Measurements from ENCODE around the gene DLL4.

DNA sequence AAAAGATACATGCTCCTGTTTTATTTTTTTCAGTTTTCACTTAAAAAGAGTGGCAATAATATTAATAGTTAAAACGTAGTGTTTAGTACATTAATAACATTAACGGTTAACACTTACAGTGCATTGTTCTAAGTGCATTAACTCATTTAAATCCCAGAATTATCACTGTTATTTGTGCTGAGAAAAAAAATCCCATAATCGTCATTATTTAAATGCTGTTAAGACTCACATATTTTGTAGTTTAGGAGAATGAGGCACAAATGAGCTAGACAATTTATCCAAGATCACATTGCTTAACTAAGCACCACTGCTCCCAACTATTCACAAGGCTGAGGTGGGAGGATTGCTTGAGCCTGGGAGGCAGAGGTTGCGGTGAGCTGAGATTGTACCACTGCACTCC, 59.0 kb downstream of the DLL4 start:
- TF ChIP-seq, protein P1, sequence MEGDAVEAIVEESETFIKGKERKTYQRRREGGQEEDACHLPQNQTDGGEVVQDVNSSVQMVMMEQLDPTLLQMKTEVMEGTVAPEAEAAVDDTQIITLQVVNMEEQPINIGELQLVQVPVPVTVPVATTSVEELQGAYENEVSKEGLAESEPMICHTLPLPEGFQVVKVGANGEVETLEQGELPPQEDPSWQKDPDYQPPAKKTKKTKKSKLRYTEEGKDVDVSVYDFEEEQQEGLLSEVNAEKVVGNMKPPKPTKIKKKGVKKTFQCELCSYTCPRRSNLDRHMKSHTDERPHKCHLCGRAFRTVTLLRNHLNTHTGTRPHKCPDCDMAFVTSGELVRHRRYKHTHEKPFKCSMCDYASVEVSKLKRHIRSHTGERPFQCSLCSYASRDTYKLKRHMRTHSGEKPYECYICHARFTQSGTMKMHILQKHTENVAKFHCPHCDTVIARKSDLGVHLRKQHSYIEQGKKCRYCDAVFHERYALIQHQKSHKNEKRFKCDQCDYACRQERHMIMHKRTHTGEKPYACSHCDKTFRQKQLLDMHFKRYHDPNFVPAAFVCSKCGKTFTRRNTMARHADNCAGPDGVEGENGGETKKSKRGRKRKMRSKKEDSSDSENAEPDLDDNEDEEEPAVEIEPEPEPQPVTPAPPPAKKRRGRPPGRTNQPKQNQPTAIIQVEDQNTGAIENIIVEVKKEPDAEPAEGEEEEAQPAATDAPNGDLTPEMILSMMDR (IDR thresholded peaks at IDR 0.05) = no peak
- TF ChIP-seq POLR2A (IDR thresholded peaks at IDR 0.05) = no peak

All from lower leg skin (tissue), 3 donors.